ENCODE data around the gene SMAD2. TPM values are rescaled to one million over a fixed set of nuclear protein-coding genes. Genes with fewer than 3 reads are reported as not detected.

SMAD2 gene
- polyA plus RNA-seq, 4 donors: 22.4 to 84.9 (median 35.3) TPM

DNA sequence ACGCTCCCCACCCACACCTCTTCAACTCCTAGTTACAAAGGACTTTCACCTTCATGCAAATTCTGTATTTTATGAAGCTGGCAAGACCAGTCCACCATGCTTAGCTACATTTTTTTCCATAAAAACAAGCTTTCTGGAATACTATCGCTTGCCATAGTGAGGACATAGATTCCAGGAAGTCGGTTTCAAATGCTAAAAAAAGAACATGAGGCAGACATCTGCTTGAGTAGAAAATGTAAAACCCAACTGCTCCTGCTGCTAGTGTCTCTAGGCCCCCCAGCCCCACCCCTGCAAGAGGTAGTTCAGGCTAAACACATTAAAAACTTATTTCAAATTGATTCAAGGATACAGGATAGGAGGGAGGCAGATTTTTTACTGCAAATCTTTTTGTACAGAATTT lies 148.9 kb downstream of the SMAD2 start:
- Histone ChIP-seq H3K4me3 (ENCODE audit: low read depth in 1 of 3, low read length in 3 of 3) (no peak overlapping the region), H3K4me1 (ENCODE audit: control insufficient read depth in 3 of 3, insufficient read depth in 2 of 3, low read depth in 1 of 3, low read length in 2 of 3) (no peaks in the 10 kb centered on the region), H3K9me3 (ENCODE audit: control insufficient read depth in 2 of 2, insufficient read depth in 1 of 2, low read depth in 1 of 2, low read length in 1 of 2) (peaks cover 0 to 10% of the 10 kb centered on the region in 2 donors), H3K27me3 (ENCODE audit: control insufficient read depth in 3 of 3, insufficient read depth in 3 of 3, low read length in 3 of 3) (peaks cover 0 to under 1% (median 0%) of the 10 kb centered on the region in 3 donors), H3K27ac (ENCODE audit: low read depth in 1 of 3, low read length in 2 of 3) (no peak overlapping the region), H3K36me3 (ENCODE audit: control insufficient read depth in 3 of 3, insufficient read depth in 2 of 3, low read depth in 1 of 3, low read length in 3 of 3) (no peaks in the 10 kb centered on the region)
- 72 to 83% (median 76%) methylated on average over 3 of the region's 3 CpGs for WGBS, 3 donors
- FAIRE-seq (no peak), DNase-seq (no peak)

- no peak overlapping the region for H3K27ac ChIP-seq (ENCODE audit: low read depth in 1 of 3, low read length in 2 of 3)
- DNase-seq (no peak), FAIRE-seq (no peak)
- no peaks in the 10 kb centered on the region for H3K4me1 ChIP-seq (ENCODE audit: control insufficient read depth in 3 of 3, insufficient read depth in 2 of 3, low read depth in 1 of 3, low read length in 2 of 3)
- no peaks in the 10 kb centered on the region for H3K36me3 ChIP-seq (ENCODE audit: control insufficient read depth in 3 of 3, insufficient read depth in 2 of 3, low read depth in 1 of 3, low read length in 3 of 3)
- peaks cover 0 to 10% of the 10 kb centered on the region in 2 donors for H3K9me3 ChIP-seq (ENCODE audit: control insufficient read depth in 2 of 2, insufficient read depth in 1 of 2, low read depth in 1 of 2, low read length in 1 of 2)
- H3K27me3 ChIP-seq (ENCODE audit: control insufficient read depth in 3 of 3, insufficient read depth in 3 of 3, low read length in 3 of 3): peaks cover 0 to 2% (median 0%) of the 10 kb centered on the region in 3 donors
- H3K4me3 ChIP-seq (ENCODE audit: low read depth in 1 of 3, low read length in 3 of 3): no peak overlapping the region
- WGBS, 3 donors: 85 to 88% (median 86%) methylated on average over 11 of the region's 11 CpGs
Measured at GRCh38 chr18:47780011-47780725, 150.3 kb downstream of the SMAD2 start.

GRCh38 chr18:47779381-47779780 lies 151.1 kb downstream of the SMAD2 start:
- Histone ChIP-seq H3K27ac (ENCODE audit: low read depth in 1 of 3, low read length in 2 of 3) (no peak overlapping the region), H3K9me3 (ENCODE audit: control insufficient read depth in 2 of 2, insufficient read depth in 1 of 2, low read depth in 1 of 2, low read length in 1 of 2) (peaks cover 0 to 7% of the 10 kb centered on the region in 2 donors), H3K36me3 (ENCODE audit: control insufficient read depth in 3 of 3, insufficient read depth in 2 of 3, low read depth in 1 of 3, low read length in 3 of 3) (no peaks in the 10 kb centered on the region), H3K4me3 (ENCODE audit: low read depth in 1 of 3, low read length in 3 of 3) (no peak overlapping the region), H3K4me1 (ENCODE audit: control insufficient read depth in 3 of 3, insufficient read depth in 2 of 3, low read depth in 1 of 3, low read length in 2 of 3) (no peaks in the 10 kb centered on the region), H3K27me3 (ENCODE audit: control insufficient read depth in 3 of 3, insufficient read depth in 3 of 3, low read length in 3 of 3) (peaks cover 0 to 2% (median 0%) of the 10 kb centered on the region in 3 donors)
- WGBS, 3 donors: 69 to 80% (median 72%) methylated on average over 3 of the region's 3 CpGs
- no peak for FAIRE-seq
- DNase-seq: no peak

DNA sequence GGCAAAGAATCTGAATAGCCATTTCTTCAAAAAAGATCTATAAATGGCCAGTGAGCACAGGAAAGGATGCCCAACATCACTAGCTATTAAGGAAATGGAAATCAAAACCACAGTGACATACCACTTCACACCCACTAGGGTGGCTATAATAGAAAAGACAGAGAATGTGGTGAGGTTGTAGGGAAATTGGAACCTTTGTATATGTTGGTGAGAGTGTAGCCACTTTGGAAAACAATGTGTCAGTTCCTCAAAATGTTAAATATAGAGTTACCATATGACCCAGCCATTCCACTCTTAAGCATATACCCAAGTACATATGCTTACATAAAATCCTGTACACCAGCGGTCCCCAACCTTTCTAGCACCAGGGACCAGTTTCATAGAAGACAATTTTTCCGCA lies 152.8 kb downstream of the SMAD2 start:
- Histone ChIP-seq H3K9me3 (ENCODE audit: control insufficient read depth in 2 of 2, insufficient read depth in 1 of 2, low read depth in 1 of 2, low read length in 1 of 2) (no peaks in the 10 kb centered on the region), H3K27ac (ENCODE audit: low read depth in 1 of 3, low read length in 2 of 3) (no peak overlapping the region), H3K4me3 (ENCODE audit: low read depth in 1 of 3, low read length in 3 of 3) (no peak overlapping the region), H3K36me3 (ENCODE audit: control insufficient read depth in 3 of 3, insufficient read depth in 2 of 3, low read depth in 1 of 3, low read length in 3 of 3) (no peaks in the 10 kb centered on the region), H3K4me1 (ENCODE audit: control insufficient read depth in 3 of 3, insufficient read depth in 2 of 3, low read depth in 1 of 3, low read length in 2 of 3) (no peaks in the 10 kb centered on the region), H3K27me3 (ENCODE audit: control insufficient read depth in 3 of 3, insufficient read depth in 3 of 3, low read length in 3 of 3) (peaks cover 0 to 2% (median 0%) of the 10 kb centered on the region in 3 donors)
- WGBS, 3 donors: 81 to 87% (median 83%) methylated on average over 2 of the region's 2 CpGs
- FAIRE-seq (no peak), DNase-seq (no peak)

GRCh38 chr18:47775961-47776360 lies 154.5 kb downstream of the SMAD2 start:
- no peak overlapping the region for H3K27ac ChIP-seq (ENCODE audit: low read depth in 1 of 3, low read length in 2 of 3)
- H3K9me3 ChIP-seq (ENCODE audit: control insufficient read depth in 2 of 2, insufficient read depth in 1 of 2, low read depth in 1 of 2, low read length in 1 of 2): no peaks in the 10 kb centered on the region
- H3K4me1 ChIP-seq (ENCODE audit: control insufficient read depth in 3 of 3, insufficient read depth in 2 of 3, low read depth in 1 of 3, low read length in 2 of 3): no peaks in the 10 kb centered on the region
- peaks cover 0 to 2% (median 0%) of the 10 kb centered on the region in 3 donors for H3K27me3 ChIP-seq (ENCODE audit: control insufficient read depth in 3 of 3, insufficient read depth in 3 of 3, low read length in 3 of 3)
- DNase-seq (no peak), FAIRE-seq (no peak)
- WGBS, 3 donors: 66 to 72% (median 67%) methylated on average over 5 of the region's 5 CpGs
- H3K36me3 ChIP-seq (ENCODE audit: control insufficient read depth in 3 of 3, insufficient read depth in 2 of 3, low read depth in 1 of 3, low read length in 3 of 3): no peaks in the 10 kb centered on the region
- H3K4me3 ChIP-seq (ENCODE audit: low read depth in 1 of 3, low read length in 3 of 3): no peak overlapping the region

GRCh38 chr18:47773931-47774330 lies 156.5 kb downstream of the SMAD2 start:
- Histone ChIP-seq H3K36me3 (ENCODE audit: control insufficient read depth in 3 of 3, insufficient read depth in 2 of 3, low read depth in 1 of 3, low read length in 3 of 3) (no peaks in the 10 kb centered on the region), H3K4me1 (ENCODE audit: control insufficient read depth in 3 of 3, insufficient read depth in 2 of 3, low read depth in 1 of 3, low read length in 2 of 3) (no peaks in the 10 kb centered on the region), H3K9me3 (ENCODE audit: control insufficient read depth in 2 of 2, insufficient read depth in 1 of 2, low read depth in 1 of 2, low read length in 1 of 2) (no peaks in the 10 kb centered on the region), H3K27ac (ENCODE audit: low read depth in 1 of 3, low read length in 2 of 3) (no peak overlapping the region), H3K4me3 (ENCODE audit: low read depth in 1 of 3, low read length in 3 of 3) (no peak overlapping the region), H3K27me3 (ENCODE audit: control insufficient read depth in 3 of 3, insufficient read depth in 3 of 3, low read length in 3 of 3) (peaks cover 0 to 2% (median 0%) of the 10 kb centered on the region in 3 donors)
- FAIRE-seq: no peak
- no peak for DNase-seq
- WGBS, 3 donors: 39 to 68% (median 59%) methylated on average over 2 of the region's 2 CpGs

DNA sequence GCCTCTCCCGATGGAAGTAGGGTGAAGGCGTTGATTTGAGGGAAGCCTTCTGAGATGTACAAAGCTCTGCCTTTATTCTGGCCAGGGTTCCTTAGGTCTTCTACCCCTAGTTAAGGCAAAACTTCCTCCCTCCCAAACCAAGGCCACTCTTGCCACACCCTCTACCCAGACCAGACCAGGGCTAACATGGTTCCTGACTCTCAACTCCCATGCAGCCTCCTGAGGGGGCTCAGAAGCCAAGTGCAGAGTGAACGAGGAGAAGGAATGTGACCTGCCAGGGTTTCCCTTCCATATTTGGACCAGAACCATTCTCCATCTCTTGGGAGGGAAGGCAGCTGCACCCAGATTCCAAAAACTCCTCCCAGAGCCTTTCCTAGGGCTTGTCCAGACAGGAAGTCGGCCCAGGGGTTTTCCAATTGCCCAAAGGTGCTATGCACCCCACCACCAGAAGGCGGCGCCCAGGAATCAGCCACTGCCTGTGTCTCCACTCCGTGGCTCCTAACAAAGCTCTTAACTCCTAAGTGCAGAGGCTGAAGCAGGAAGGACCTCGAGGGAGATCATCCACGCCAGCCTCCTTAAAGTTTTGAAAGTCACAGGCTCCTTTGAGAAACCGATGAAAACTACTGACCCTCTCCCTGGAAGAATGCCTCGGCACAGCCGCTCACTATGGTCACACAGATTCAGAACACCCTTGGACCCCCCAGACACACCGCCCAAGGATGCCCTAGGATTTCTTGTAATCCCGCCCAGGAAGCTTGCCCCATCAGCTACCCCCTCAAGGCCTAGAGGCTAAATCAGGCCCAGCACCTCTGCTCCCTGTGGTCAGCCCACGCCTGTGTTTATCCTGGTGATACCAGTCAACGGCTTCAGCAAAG lies 157.8 kb downstream of the SMAD2 start:
- Histone ChIP-seq H3K4me3 (ENCODE audit: low read depth in 1 of 3, low read length in 3 of 3) (no peak overlapping the region), H3K4me1 (ENCODE audit: control insufficient read depth in 3 of 3, insufficient read depth in 2 of 3, low read depth in 1 of 3, low read length in 2 of 3) (no peaks in the 10 kb centered on the region), H3K36me3 (ENCODE audit: control insufficient read depth in 3 of 3, insufficient read depth in 2 of 3, low read depth in 1 of 3, low read length in 3 of 3) (no peaks in the 10 kb centered on the region), H3K9me3 (ENCODE audit: control insufficient read depth in 2 of 2, insufficient read depth in 1 of 2, low read depth in 1 of 2, low read length in 1 of 2) (no peaks in the 10 kb centered on the region), H3K27me3 (ENCODE audit: control insufficient read depth in 3 of 3, insufficient read depth in 3 of 3, low read length in 3 of 3) (peaks cover 0 to 2% (median 0%) of the 10 kb centered on the region in 3 donors), H3K27ac (ENCODE audit: low read depth in 1 of 3, low read length in 2 of 3) (no peak overlapping the region)
- FAIRE-seq: no peak
- WGBS, 3 donors: 53 to 60% (median 54%) methylated on average over 16 of the region's 16 CpGs
- peak; percentile 58 to 59 for DNase-seq

GRCh38 chr18:47771922-47772321 lies 158.5 kb downstream of the SMAD2 start:
- Histone ChIP-seq H3K4me1 (ENCODE audit: control insufficient read depth in 3 of 3, insufficient read depth in 2 of 3, low read depth in 1 of 3, low read length in 2 of 3) (no peaks in the 10 kb centered on the region), H3K27ac (ENCODE audit: low read depth in 1 of 3, low read length in 2 of 3) (no peak overlapping the region), H3K27me3 (ENCODE audit: control insufficient read depth in 3 of 3, insufficient read depth in 3 of 3, low read length in 3 of 3) (peaks cover 0 to 2% (median 0%) of the 10 kb centered on the region in 3 donors), H3K9me3 (ENCODE audit: control insufficient read depth in 2 of 2, insufficient read depth in 1 of 2, low read depth in 1 of 2, low read length in 1 of 2) (no peaks in the 10 kb centered on the region), H3K36me3 (ENCODE audit: control insufficient read depth in 3 of 3, insufficient read depth in 2 of 3, low read depth in 1 of 3, low read length in 3 of 3) (no peaks in the 10 kb centered on the region), H3K4me3 (ENCODE audit: low read depth in 1 of 3, low read length in 3 of 3) (no peak overlapping the region)
- FAIRE-seq: no peak
- 44 to 51% (median 45%) methylated on average over 3 of the region's 3 CpGs for WGBS, 3 donors
- no peak for DNase-seq

All from small intestine (tissue), 7 donors.